ENCODE data around the gene TSPAN33. TPM values are rescaled to one million over a fixed set of nuclear protein-coding genes. Genes with fewer than 3 reads are reported as not detected.

Gene TSPAN33
- total and polyA plus RNA-seq, 10 of the 15 experiments (the other 5 are each of a cell fraction or from before 2014, with no cell fraction given): 12.0 to 123 (median 86.3) TPM

GRCh38 chr7:129147731-129148130 lies 3.2 kb downstream of the TSPAN33 start (continued):
- TF ChIP-seq RELB (IDR thresholded peaks at IDR 0.05; ENCODE audit: low read depth): no peak
- TF ChIP-seq MLLT1 (IDR thresholded peaks at IDR 0.05): no peak
- 0 out of 2 replicates have a peak, but pooled peaks have one; percentile 24 for TF ChIP-seq MTA2 (IDR thresholded peaks at IDR 0.05; ENCODE audit: low read depth)
- peak; percentile 66; the same call in 1 of the 2 replicates for TF ChIP-seq IKZF1 (conservative IDR thresholded peaks at IDR 0.05)
- no peak for TF ChIP-seq CTCF (IDR thresholded peaks at IDR 0.05 in 2 of 3, conservative IDR thresholded peaks at IDR 0.05 in 1 of 3; ENCODE audit: control insufficient read depth in 2 of 3, extremely low read depth in 1 of 3, insufficient read depth in 1 of 3, low read depth in 3 of 3, low read length in 3 of 3)
- no peak for TF ChIP-seq SMAD1 (IDR thresholded peaks at IDR 0.05; ENCODE audit: low read depth, partially characterized antibody)
- no peak for TF ChIP-seq TCF12 (IDR thresholded peaks at IDR 0.05; ENCODE audit: low read depth, low read length)
- TF ChIP-seq NR2F1 (conservative IDR thresholded peaks at IDR 0.05): peak; percentile 41; the same call in 1 of the 2 replicates
- TF ChIP-seq CHD1 (IDR thresholded peaks at IDR 0.05; ENCODE audit: low read depth, low read length): no peak
- peak; percentile 89 for TF ChIP-seq SPI1 (IDR thresholded peaks at IDR 0.05; ENCODE audit: borderline replicate concordance, insufficient read depth, low read depth, low read length)
- TF ChIP-seq MYC (IDR thresholded peaks at IDR 0.05; ENCODE audit: insufficient read depth, insufficient read length, insufficient replicate concordance, low read length, severe bottlenecking): no peak
- 0 out of 4 replicates have a peak, but pooled peaks of 1 of the 2 experiments have one; percentile 39 for TF ChIP-seq SRF (IDR thresholded peaks at IDR 0.05; ENCODE audit: low read depth in 2 of 2, low read length in 2 of 2)
- no peak for TF ChIP-seq RAD21 (IDR thresholded peaks at IDR 0.05; ENCODE audit: insufficient read depth, low read depth, low read length)

Data from GM12878 (cell line).